Fibroblast of skin of scalp (primary cell): ENCODE data around the gene ZSCAN31.
A peak's percentile ranks its signal among the peaks of the same experiment; 100 is the strongest.
"Not testable (repeated sequence)": the region's sequence is repeated elsewhere in the genome, so short reads cannot be mapped to it uniquely, and the experiment has no call there.

ENCODE experiments used
- DNase-seq: peaks from one replicate; pipeline ENCODE4 v3.0.0-alpha.2; 2013

The ZSCAN31 gene

GRCh38 chr6:28315628-28316027 lies 20.3 kb downstream of the ZSCAN31 start:
- DNase-seq: peak; percentile 13

GRCh38 chr6:28312939-28313338 lies 23.0 kb downstream of the ZSCAN31 start:
- DNase-seq: no peak

- peak; percentile 9 for DNase-seq
These were observed 24.7 kb downstream of the ZSCAN31 start for GRCh38 chr6:28311139-28311823.

- not testable (repeated sequence) for DNase-seq
These were observed 29.6 kb downstream of the ZSCAN31 start for GRCh38 chr6:28306363-28306762.

- no peak for DNase-seq
These were observed 32.4 kb downstream of the ZSCAN31 start for GRCh38 chr6:28303570-28303969.

GRCh38 chr6:28296520-28297060 lies 39.4 kb downstream of the ZSCAN31 start:
- DNase-seq: no peak

- DNase-seq: no peak
These were observed 40.6 kb downstream of the ZSCAN31 start for GRCh38 chr6:28295326-28295725.

GRCh38 chr6:28291573-28291972 lies 44.4 kb downstream of the ZSCAN31 start:
- no peak for DNase-seq

GRCh38 chr6:28282926-28283325 lies 53.0 kb downstream of the ZSCAN31 start:
- DNase-seq: peak; percentile 9

GRCh38 chr6:28281288-28282064 lies 54.5 kb downstream of the ZSCAN31 start, which contains the start of gene PGBD1:
Gene PGBD1, plus strand, starts transcription at chr6:28281572. Its CDS starts 2,242 bp downstream, at chr6:28283814.
- peak; percentile 82 for DNase-seq

- DNase-seq: no peak
These were observed 55.2 kb downstream of the ZSCAN31 start for GRCh38 chr6:28280595-28281287.

- no peak for DNase-seq
These were observed 58.2 kb downstream of the ZSCAN31 start for GRCh38 chr6:28277746-28278145.

- DNase-seq: no peak
These were observed 61.1 kb downstream of the ZSCAN31 start for GRCh38 chr6:28274888-28275287.
